Measurements from ENCODE around the gene CACFD1.

CACFD1 gene

DNA sequence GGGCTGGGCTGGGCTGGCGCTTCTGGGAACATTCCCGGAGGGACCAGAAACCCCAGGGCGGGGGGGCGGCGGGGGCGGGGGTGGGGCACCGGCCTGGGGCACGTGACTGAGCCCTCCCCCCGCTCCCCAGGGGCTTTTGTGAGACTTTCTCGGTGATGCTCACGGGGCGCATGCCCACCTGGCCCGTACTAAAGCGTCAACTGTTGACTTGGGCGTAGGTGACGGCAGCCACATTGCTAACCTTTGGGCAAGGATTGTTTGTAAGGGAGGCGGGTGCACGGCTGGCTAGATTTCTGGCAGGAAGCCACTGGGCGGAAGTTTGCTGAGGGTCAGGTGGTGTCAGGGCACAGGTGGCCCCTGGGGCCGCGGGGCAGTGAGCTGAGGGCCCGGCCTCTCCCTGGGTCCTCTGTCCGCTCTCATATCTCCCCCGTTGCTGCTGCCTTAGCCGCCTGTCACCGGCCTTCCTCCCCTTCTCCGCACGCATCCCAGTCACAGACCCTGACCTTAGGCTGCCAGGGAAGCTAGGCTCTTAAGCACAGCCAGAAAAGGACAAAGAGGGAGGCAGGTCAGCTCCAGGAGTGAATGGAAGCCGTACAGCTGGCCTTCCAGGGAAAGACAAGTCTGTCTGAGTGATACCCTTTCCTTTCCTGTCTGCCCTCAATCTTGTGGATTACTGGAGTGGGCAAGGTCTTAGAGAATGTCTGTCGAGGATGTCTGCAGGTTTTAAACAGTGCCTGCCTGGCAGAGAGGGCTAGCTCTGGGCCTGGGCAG lies 812 bp downstream of the CACFD1 start:
- H3K27ac ChIP-seq (ENCODE audit: low read length), result no peak overlapping the region
- no peak for DNase-seq
- TF ChIP-seq CTCF (IDR thresholded peaks at IDR 0.05; ENCODE audit: borderline replicate concordance, extremely low read depth, low read length, poor library complexity, severe bottlenecking), result no peak
- no peak for TF ChIP-seq EZH2 (IDR thresholded peaks at IDR 0.05; ENCODE audit: borderline replicate concordance, low read depth, low read length, severe bottlenecking)

DNA sequence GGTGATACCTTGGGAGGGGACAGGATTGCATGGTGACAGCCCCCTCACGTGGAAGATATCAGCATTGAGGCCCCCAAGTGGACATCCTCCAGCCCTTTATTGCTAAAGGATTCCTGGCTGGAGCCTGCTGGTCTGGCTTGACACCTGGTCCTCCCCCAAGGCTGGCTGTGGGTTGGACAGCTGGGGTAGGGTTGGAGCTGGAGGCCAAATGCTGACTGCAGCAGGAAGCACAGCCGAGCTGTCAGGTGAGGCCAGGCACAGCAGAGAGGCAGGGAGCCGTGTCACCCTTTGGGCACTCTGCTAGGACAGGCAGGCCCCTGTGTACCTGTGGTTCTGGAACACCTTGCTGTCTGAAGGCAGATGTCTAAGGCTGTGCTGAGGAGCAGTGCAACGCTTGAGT lies 2.2 kb downstream of the CACFD1 start:
- Histone ChIP-seq H3K36me3 (ENCODE audit: insufficient read depth, low read length) (no peaks in the 10 kb centered on the region), H3K4me2 (ENCODE audit: insufficient read depth, low read length) (no peak overlapping the region), H4K20me1 (ENCODE audit: insufficient read depth, low read length) (0 out of 2 replicates have a peak, but pooled peaks cover 10% of the 10 kb centered on the region), H3K4me1 (ENCODE audit: insufficient read depth, low read length) (peaks cover 21% of the 10 kb centered on the region), H3K27ac (ENCODE audit: low read length) (no peak overlapping the region), H3K27me3 (ENCODE audit: insufficient read depth, low read length, poor library complexity) (no peaks in the 10 kb centered on the region), H3K79me2 (ENCODE audit: insufficient read depth, low read length) (no peaks in the 10 kb centered on the region), H3K4me3 (ENCODE audit: low read depth in 1 of 2, low read length in 2 of 2) (no peak overlapping the region), H3K9ac (ENCODE audit: low read depth, low read length) (no peak overlapping the region), H2AFZ (ENCODE audit: low read depth, low read length) (no peak overlapping the region), H3K9me3 (ENCODE audit: insufficient read depth, low read length, severe bottlenecking) (no peaks in the 10 kb centered on the region)
- no peak for TF ChIP-seq EZH2 (IDR thresholded peaks at IDR 0.05; ENCODE audit: borderline replicate concordance, low read depth, low read length, severe bottlenecking)
- no peak for TF ChIP-seq CTCF (IDR thresholded peaks at IDR 0.05; ENCODE audit: borderline replicate concordance, extremely low read depth, low read length, poor library complexity, severe bottlenecking)
- DNase-seq (no peak), ATAC-seq (ENCODE audit: insufficient read depth, low read depth) (no peak)

More for the DNA sequence above, 812 bp downstream of the CACFD1 start:
- no peaks in the 10 kb centered on the region for H3K79me2 ChIP-seq (ENCODE audit: insufficient read depth, low read length)
- peaks cover 21% of the 10 kb centered on the region for H3K4me1 ChIP-seq (ENCODE audit: insufficient read depth, low read length)
- H3K9ac ChIP-seq (ENCODE audit: low read depth, low read length), result peak overlapping the region; percentile 62
- H3K4me3 ChIP-seq (ENCODE audit: low read depth in 1 of 2, low read length in 2 of 2), result peak overlapping the region in 1 of 2 experiments; percentile 74; a peak in 2 of 4 replicates
- H3K4me2 ChIP-seq (ENCODE audit: insufficient read depth, low read length), result peak overlapping the region; percentile 94
- no peaks in the 10 kb centered on the region for H3K27me3 ChIP-seq (ENCODE audit: insufficient read depth, low read length, poor library complexity)
- 0 out of 2 replicates have a peak, but pooled peaks cover 10% of the 10 kb centered on the region for H4K20me1 ChIP-seq (ENCODE audit: insufficient read depth, low read length)
- no peaks in the 10 kb centered on the region for H3K36me3 ChIP-seq (ENCODE audit: insufficient read depth, low read length)
- ATAC-seq (ENCODE audit: insufficient read depth, low read depth), result no peak
- no peaks in the 10 kb centered on the region for H3K9me3 ChIP-seq (ENCODE audit: insufficient read depth, low read length, severe bottlenecking)
- H2AFZ ChIP-seq (ENCODE audit: low read depth, low read length), result 0 out of 2 replicates have a peak overlapping the region, but pooled peaks have one; percentile 26

- DNase-seq (no peak), ATAC-seq (ENCODE audit: insufficient read depth, low read depth) (no peak)
- Histone ChIP-seq H3K79me2 (ENCODE audit: insufficient read depth, low read length) (no peaks in the 10 kb centered on the region), H3K27ac (ENCODE audit: low read length) (no peak overlapping the region), H3K9ac (ENCODE audit: low read depth, low read length) (no peak overlapping the region), H2AFZ (ENCODE audit: low read depth, low read length) (no peak overlapping the region), H3K27me3 (ENCODE audit: insufficient read depth, low read length, poor library complexity) (no peaks in the 10 kb centered on the region), H3K36me3 (ENCODE audit: insufficient read depth, low read length) (no peaks in the 10 kb centered on the region), H3K4me1 (ENCODE audit: insufficient read depth, low read length) (peaks cover 20% of the 10 kb centered on the region), H3K4me3 (ENCODE audit: low read depth in 1 of 2, low read length in 2 of 2) (no peak overlapping the region), H3K4me2 (ENCODE audit: insufficient read depth, low read length) (no peak overlapping the region), H3K9me3 (ENCODE audit: insufficient read depth, low read length, severe bottlenecking) (no peaks in the 10 kb centered on the region), H4K20me1 (ENCODE audit: insufficient read depth, low read length) (peaks cover 10% of the 10 kb centered on the region; the same call in 1 of the 2 replicates)
- no peak for TF ChIP-seq CTCF (IDR thresholded peaks at IDR 0.05; ENCODE audit: borderline replicate concordance, extremely low read depth, low read length, poor library complexity, severe bottlenecking)
- TF ChIP-seq EZH2 (IDR thresholded peaks at IDR 0.05; ENCODE audit: borderline replicate concordance, low read depth, low read length, severe bottlenecking), result no peak
Measured at GRCh38 chr9:133463234-133463863, 3.6 kb downstream of the CACFD1 start.
